ENCODE measurements around the gene VAT1L.

The VAT1L gene

GRCh38 chr16:77760800-77761199 lies 27.6 kb upstream of the VAT1L start:
- Histone ChIP-seq H3K36me3 (ENCODE audit: control insufficient read depth, low read depth, low read length) (no peaks in the 10 kb centered on the region), H3K9ac (ENCODE audit: low read length) (no peak overlapping the region), H3K27ac (ENCODE audit: low read length) (no peak overlapping the region), H3K4me3 (ENCODE audit: low read length) (no peak overlapping the region), H3K4me1 (ENCODE audit: control insufficient read depth, low read depth, low read length) (no peaks in the 10 kb centered on the region), H3K9me3 (ENCODE audit: control insufficient read depth, low read depth, low read length) (no peaks in the 10 kb centered on the region), H3K27me3 (ENCODE audit: control insufficient read depth, insufficient read depth, low read length) (no peaks in the 10 kb centered on the region)

GRCh38 chr16:77761204-77761603 lies 27.2 kb upstream of the VAT1L start:
- no peak overlapping the region for H3K9ac ChIP-seq (ENCODE audit: low read length)
- H3K9me3 ChIP-seq (ENCODE audit: control insufficient read depth, low read depth, low read length) = no peaks in the 10 kb centered on the region
- no peaks in the 10 kb centered on the region for H3K27me3 ChIP-seq (ENCODE audit: control insufficient read depth, insufficient read depth, low read length)
- H3K4me3 ChIP-seq (ENCODE audit: low read length) = no peak overlapping the region
- H3K27ac ChIP-seq (ENCODE audit: low read length) = no peak overlapping the region
- H3K36me3 ChIP-seq (ENCODE audit: control insufficient read depth, low read depth, low read length) = no peaks in the 10 kb centered on the region
- H3K4me1 ChIP-seq (ENCODE audit: control insufficient read depth, low read depth, low read length) = no peaks in the 10 kb centered on the region

- no peak overlapping the region for H3K27ac ChIP-seq (ENCODE audit: low read length)
These were observed 26.1 kb upstream of the VAT1L start for GRCh38 chr16:77762262-77762661.

GRCh38 chr16:77763994-77764393 lies 24.4 kb upstream of the VAT1L start:
- no peaks in the 10 kb centered on the region for H3K27me3 ChIP-seq (ENCODE audit: control insufficient read depth, insufficient read depth, low read length)
- H3K9ac ChIP-seq (ENCODE audit: low read length) = no peak overlapping the region
- H3K36me3 ChIP-seq (ENCODE audit: control insufficient read depth, low read depth, low read length) = no peaks in the 10 kb centered on the region
- H3K4me1 ChIP-seq (ENCODE audit: control insufficient read depth, low read depth, low read length) = no peaks in the 10 kb centered on the region
- no peaks in the 10 kb centered on the region for H3K9me3 ChIP-seq (ENCODE audit: control insufficient read depth, low read depth, low read length)
- no peak overlapping the region for H3K27ac ChIP-seq (ENCODE audit: low read length)
- H3K4me3 ChIP-seq (ENCODE audit: low read length) = no peak overlapping the region

More at GRCh38 chr16:77762262-77762661, 26.1 kb upstream of the VAT1L start:
- Histone ChIP-seq H3K9ac (ENCODE audit: low read length) (no peak overlapping the region), H3K36me3 (ENCODE audit: control insufficient read depth, low read depth, low read length) (no peaks in the 10 kb centered on the region), H3K4me1 (ENCODE audit: control insufficient read depth, low read depth, low read length) (no peaks in the 10 kb centered on the region), H3K27me3 (ENCODE audit: control insufficient read depth, insufficient read depth, low read length) (no peaks in the 10 kb centered on the region), H3K4me3 (ENCODE audit: low read length) (no peak overlapping the region), H3K9me3 (ENCODE audit: control insufficient read depth, low read depth, low read length) (no peaks in the 10 kb centered on the region)

- Histone ChIP-seq H3K9ac (ENCODE audit: low read length) (no peak overlapping the region), H3K27ac (ENCODE audit: low read length) (no peak overlapping the region), H3K9me3 (ENCODE audit: control insufficient read depth, low read depth, low read length) (no peaks in the 10 kb centered on the region), H3K4me1 (ENCODE audit: control insufficient read depth, low read depth, low read length) (no peaks in the 10 kb centered on the region), H3K4me3 (ENCODE audit: low read length) (no peak overlapping the region), H3K36me3 (ENCODE audit: control insufficient read depth, low read depth, low read length) (no peaks in the 10 kb centered on the region), H3K27me3 (ENCODE audit: control insufficient read depth, insufficient read depth, low read length) (no peaks in the 10 kb centered on the region)
These were observed 21.2 kb upstream of the VAT1L start for GRCh38 chr16:77767211-77767610.

- H3K9me3 ChIP-seq (ENCODE audit: control insufficient read depth, low read depth, low read length) = no peaks in the 10 kb centered on the region
- no peaks in the 10 kb centered on the region for H3K27me3 ChIP-seq (ENCODE audit: control insufficient read depth, insufficient read depth, low read length)
- no peak overlapping the region for H3K4me3 ChIP-seq (ENCODE audit: low read length)
- H3K4me1 ChIP-seq (ENCODE audit: control insufficient read depth, low read depth, low read length) = no peaks in the 10 kb centered on the region
- no peaks in the 10 kb centered on the region for H3K36me3 ChIP-seq (ENCODE audit: control insufficient read depth, low read depth, low read length)
- no peak overlapping the region for H3K9ac ChIP-seq (ENCODE audit: low read length)
- no peak overlapping the region for H3K27ac ChIP-seq (ENCODE audit: low read length)
These were observed 20.5 kb upstream of the VAT1L start for GRCh38 chr16:77767826-77768225.

GRCh38 chr16:77775911-77776909 lies 12.2 kb upstream of the VAT1L start:
- no peaks in the 10 kb centered on the region for H3K27me3 ChIP-seq (ENCODE audit: control insufficient read depth, insufficient read depth, low read length)
- H3K9ac ChIP-seq (ENCODE audit: low read length) = no peak overlapping the region
- H3K4me3 ChIP-seq (ENCODE audit: low read length) = no peak overlapping the region
- H3K9me3 ChIP-seq (ENCODE audit: control insufficient read depth, low read depth, low read length) = no peaks in the 10 kb centered on the region
- no peaks in the 10 kb centered on the region for H3K4me1 ChIP-seq (ENCODE audit: control insufficient read depth, low read depth, low read length)
- H3K27ac ChIP-seq (ENCODE audit: low read length) = no peak overlapping the region
- H3K36me3 ChIP-seq (ENCODE audit: control insufficient read depth, low read depth, low read length) = no peaks in the 10 kb centered on the region

- no peaks in the 10 kb centered on the region for H3K9me3 ChIP-seq (ENCODE audit: control insufficient read depth, low read depth, low read length)
- H3K27me3 ChIP-seq (ENCODE audit: control insufficient read depth, insufficient read depth, low read length) = no peaks in the 10 kb centered on the region
- no peak overlapping the region for H3K27ac ChIP-seq (ENCODE audit: low read length)
- no peaks in the 10 kb centered on the region for H3K36me3 ChIP-seq (ENCODE audit: control insufficient read depth, low read depth, low read length)
- no peaks in the 10 kb centered on the region for H3K4me1 ChIP-seq (ENCODE audit: control insufficient read depth, low read depth, low read length)
- no peak overlapping the region for H3K9ac ChIP-seq (ENCODE audit: low read length)
- no peak overlapping the region for H3K4me3 ChIP-seq (ENCODE audit: low read length)
These were observed 10.6 kb upstream of the VAT1L start for GRCh38 chr16:77777745-77778144.

- Histone ChIP-seq H3K9ac (ENCODE audit: low read length) (no peak overlapping the region), H3K27me3 (ENCODE audit: control insufficient read depth, insufficient read depth, low read length) (no peaks in the 10 kb centered on the region), H3K27ac (ENCODE audit: low read length) (no peak overlapping the region), H3K4me3 (ENCODE audit: low read length) (no peak overlapping the region), H3K36me3 (ENCODE audit: control insufficient read depth, low read depth, low read length) (no peaks in the 10 kb centered on the region), H3K9me3 (ENCODE audit: control insufficient read depth, low read depth, low read length) (no peaks in the 10 kb centered on the region), H3K4me1 (ENCODE audit: control insufficient read depth, low read depth, low read length) (no peaks in the 10 kb centered on the region)
These were observed 8.0 kb upstream of the VAT1L start for GRCh38 chr16:77780378-77780837.

- H3K4me1 ChIP-seq (ENCODE audit: control insufficient read depth, low read depth, low read length) = no peaks in the 10 kb centered on the region
These were observed 7.3 kb upstream of the VAT1L start for GRCh38 chr16:77781091-77781490.

GRCh38 chr16:77782694-77783093 lies 5.7 kb upstream of the VAT1L start:
- Histone ChIP-seq H3K9me3 (ENCODE audit: control insufficient read depth, low read depth, low read length) (no peaks in the 10 kb centered on the region), H3K27me3 (ENCODE audit: control insufficient read depth, insufficient read depth, low read length) (peaks cover 19% of the 10 kb centered on the region), H3K9ac (ENCODE audit: low read length) (no peak overlapping the region), H3K4me3 (ENCODE audit: low read length) (no peak overlapping the region), H3K4me1 (ENCODE audit: control insufficient read depth, low read depth, low read length) (no peaks in the 10 kb centered on the region), H3K36me3 (ENCODE audit: control insufficient read depth, low read depth, low read length) (no peaks in the 10 kb centered on the region), H3K27ac (ENCODE audit: low read length) (no peak overlapping the region)

More at GRCh38 chr16:77781091-77781490, 7.3 kb upstream of the VAT1L start:
- no peak overlapping the region for H3K27ac ChIP-seq (ENCODE audit: low read length)
- H3K9me3 ChIP-seq (ENCODE audit: control insufficient read depth, low read depth, low read length) = no peaks in the 10 kb centered on the region
- no peak overlapping the region for H3K9ac ChIP-seq (ENCODE audit: low read length)
- no peak overlapping the region for H3K4me3 ChIP-seq (ENCODE audit: low read length)
- H3K36me3 ChIP-seq (ENCODE audit: control insufficient read depth, low read depth, low read length) = no peaks in the 10 kb centered on the region
- H3K27me3 ChIP-seq (ENCODE audit: control insufficient read depth, insufficient read depth, low read length) = peaks cover 3% of the 10 kb centered on the region

Data from iPS-18a (cell line).